Fibroblast of villous mesenchyme (primary cell): ENCODE measurements around the gene SLIT3. TPM values are rescaled to one million over a fixed set of nuclear protein-coding genes. Genes with fewer than 3 reads are reported as not detected.

Experiments
- DNase-seq: peaks from one replicate; pipeline ENCODE4 v3.0.0-alpha.2; 2010; ENCODE audit warnings: low read depth
- H3K4me3 ChIP-seq: 2 replicates; pipeline ENCODE4 v1.5.1; 2011; ENCODE audit warnings: low read depth, mild to moderate bottlenecking, low read length
- total RNA-seq: library from RNA; depleted of rRNA; stranded (reverse); fragments of >200 nt; gene quantifications from 2 replicates; pipeline ENCODE4 v1.2.3, GENCODE V29; 2012
- TF ChIP-seq, protein P1 (sequence below): IDR thresholded peaks from 2 replicates; pipeline ENCODE4 v1.5.1; 2012; ENCODE audit warnings: low read depth, mild to moderate bottlenecking, low read length; ENCODE audit not compliant: insufficient read depth

SLIT3 gene
- total RNA-seq, 1 donor: under 0.01 TPM

DNA sequence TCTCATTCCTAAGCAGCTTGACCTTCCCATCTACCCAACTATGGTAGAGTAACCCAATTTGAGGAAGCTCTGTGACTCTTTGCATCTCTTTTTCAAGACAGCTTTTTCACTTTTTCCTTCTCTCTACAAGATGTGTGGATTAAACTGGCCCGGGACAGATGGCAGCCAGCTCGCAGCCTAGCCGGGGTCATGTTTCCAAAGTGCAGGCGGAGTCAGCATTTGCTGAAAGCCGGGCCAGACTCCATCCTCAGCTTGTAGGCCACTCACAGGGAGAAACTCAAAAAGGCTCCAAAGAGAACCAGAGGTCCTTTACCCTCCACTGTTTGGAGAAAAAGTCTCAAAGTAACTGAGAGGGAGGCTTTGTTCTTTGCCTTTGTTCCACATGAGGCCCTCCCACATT lies 435.0 kb downstream of the SLIT3 start:
- TF ChIP-seq, protein P1, sequence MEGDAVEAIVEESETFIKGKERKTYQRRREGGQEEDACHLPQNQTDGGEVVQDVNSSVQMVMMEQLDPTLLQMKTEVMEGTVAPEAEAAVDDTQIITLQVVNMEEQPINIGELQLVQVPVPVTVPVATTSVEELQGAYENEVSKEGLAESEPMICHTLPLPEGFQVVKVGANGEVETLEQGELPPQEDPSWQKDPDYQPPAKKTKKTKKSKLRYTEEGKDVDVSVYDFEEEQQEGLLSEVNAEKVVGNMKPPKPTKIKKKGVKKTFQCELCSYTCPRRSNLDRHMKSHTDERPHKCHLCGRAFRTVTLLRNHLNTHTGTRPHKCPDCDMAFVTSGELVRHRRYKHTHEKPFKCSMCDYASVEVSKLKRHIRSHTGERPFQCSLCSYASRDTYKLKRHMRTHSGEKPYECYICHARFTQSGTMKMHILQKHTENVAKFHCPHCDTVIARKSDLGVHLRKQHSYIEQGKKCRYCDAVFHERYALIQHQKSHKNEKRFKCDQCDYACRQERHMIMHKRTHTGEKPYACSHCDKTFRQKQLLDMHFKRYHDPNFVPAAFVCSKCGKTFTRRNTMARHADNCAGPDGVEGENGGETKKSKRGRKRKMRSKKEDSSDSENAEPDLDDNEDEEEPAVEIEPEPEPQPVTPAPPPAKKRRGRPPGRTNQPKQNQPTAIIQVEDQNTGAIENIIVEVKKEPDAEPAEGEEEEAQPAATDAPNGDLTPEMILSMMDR: no peak
- no peak overlapping the region for H3K4me3 ChIP-seq
- no peak for DNase-seq

DNA sequence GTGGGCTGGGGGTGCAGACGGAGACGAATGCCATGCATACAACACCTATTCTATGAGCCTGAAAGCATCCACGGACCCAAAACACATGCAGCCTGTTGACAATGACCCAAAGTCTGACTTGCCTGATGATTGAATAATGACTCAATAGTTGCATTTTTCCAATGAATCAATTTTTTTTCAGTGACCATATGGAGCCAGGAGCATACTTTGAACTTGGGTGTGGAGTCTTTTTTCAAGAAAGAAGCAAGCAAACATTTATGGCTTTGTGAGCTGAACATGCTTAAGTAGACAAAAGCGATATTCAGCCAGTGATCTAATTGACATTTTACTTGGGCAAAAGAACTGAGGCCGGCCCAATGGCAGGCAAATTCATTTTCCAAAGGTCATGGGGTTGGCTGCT lies 437.9 kb downstream of the SLIT3 start:
- no peak overlapping the region for H3K4me3 ChIP-seq
- DNase-seq: no peak
- TF ChIP-seq, protein P1: no peak

DNA sequence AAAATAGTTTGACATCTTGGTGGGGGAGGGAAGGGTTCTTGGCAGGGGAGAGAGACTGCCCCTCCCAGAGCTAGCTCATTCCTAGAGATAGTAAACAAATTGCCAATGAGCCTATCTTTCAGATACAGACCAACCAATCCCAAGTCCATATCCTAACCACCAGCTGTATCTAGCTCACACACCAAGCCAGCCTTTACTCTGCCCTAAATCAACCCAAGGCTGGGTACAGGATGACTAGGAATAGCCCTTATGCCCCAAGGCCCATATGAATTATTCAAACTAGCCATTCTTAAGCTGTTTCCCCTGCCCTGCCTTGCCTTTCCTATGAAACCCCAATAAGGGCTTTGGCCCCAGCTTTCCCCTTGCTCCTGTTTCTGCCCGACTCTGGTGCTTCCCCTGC lies 440.4 kb downstream of the SLIT3 start:
- TF ChIP-seq, protein P1: no peak
- no peak for DNase-seq
- no peak overlapping the region for H3K4me3 ChIP-seq

DNA sequence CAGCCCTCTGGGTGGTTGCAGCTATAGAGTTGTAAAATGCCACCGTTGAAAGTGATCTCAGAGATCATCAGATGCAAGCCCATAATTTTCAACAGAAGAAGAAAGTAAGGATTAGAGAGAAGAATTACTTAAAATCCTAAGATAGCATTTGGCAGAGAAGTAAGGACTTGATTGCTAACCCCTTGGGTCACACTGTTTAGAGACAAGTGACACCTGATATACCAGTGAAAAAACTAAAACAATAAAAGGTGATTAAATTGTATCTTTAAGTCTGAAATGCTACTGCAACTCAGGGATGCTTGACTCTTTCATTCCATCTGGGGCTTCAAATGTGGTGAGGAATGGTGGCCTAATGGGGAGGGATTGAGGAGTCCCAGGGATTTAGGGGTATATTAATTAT lies 440.9 kb downstream of the SLIT3 start:
- no peak overlapping the region for H3K4me3 ChIP-seq
- TF ChIP-seq, protein P1: no peak
- no peak for DNase-seq

DNA sequence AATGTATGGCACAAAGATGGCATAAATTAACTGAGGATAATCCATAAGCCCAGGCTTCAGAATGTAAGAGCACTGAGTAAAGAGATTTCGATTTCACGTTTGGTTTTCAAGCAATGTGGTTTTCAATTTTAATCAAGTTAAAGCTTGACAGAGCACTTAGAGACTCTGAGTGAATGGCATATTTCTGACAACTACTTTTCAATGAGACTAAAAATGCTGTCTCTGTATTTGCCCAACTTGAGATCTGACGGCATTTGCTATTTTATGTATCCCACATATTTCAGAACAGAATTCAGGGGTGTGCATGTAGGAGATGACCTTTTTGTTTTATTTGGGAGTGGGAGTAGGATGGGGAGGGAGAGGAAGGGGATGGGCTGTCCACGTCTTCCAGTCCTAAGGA lies 441.5 kb downstream of the SLIT3 start:
- TF ChIP-seq, protein P1: no peak
- DNase-seq: no peak
- H3K4me3 ChIP-seq: no peak overlapping the region

DNA sequence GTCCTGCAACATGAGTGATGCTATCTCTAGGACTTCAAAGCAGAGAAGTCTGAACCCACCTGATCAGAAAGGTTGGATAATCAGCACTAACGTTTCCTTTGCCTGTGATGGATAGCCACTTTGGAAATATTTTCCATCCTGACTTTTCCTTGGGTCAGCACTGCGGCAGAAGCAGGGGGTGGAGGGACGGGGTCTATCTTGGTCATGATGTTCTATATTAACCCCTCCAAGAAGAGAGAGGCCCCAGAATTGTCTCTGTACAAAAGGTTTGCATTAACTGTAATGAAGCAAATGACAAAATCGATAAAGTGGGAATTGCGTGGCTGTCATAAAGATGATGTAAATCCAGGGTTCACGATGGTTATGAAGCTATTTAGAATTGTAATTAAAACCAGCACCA lies 441.9 kb downstream of the SLIT3 start:
- no peak overlapping the region for H3K4me3 ChIP-seq
- no peak for DNase-seq
- TF ChIP-seq, protein P1: no peak

DNA sequence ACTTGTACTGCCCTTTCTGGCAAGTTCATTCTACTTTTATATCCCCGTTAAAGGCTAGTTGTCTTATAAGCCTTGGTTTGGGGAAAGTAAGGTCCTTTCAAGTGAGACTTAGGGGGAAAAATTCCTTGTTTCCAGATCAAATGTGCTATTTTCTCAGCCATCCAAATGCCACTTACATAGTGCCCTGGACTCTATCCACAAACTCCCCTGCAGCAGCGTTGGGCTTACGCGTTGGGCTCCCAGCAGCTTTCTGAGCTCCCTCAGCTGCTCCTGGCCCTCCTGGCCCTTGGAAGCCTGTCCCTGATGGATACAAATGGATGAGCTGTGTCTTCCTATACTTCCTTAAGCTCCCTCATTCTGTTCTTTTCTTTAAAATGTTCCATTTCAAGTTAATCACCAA lies 442.6 kb downstream of the SLIT3 start:
- no peak for DNase-seq

More for the DNA sequence above, 442.6 kb downstream of the SLIT3 start:
- TF ChIP-seq, protein P1: no peak
- H3K4me3 ChIP-seq: no peak overlapping the region
